ENCODE data around the gene TBX1. TPM values are rescaled to one million over a fixed set of nuclear protein-coding genes. Genes with fewer than 3 reads are reported as not detected.

Gene TBX1
- polyA plus RNA-seq, 1 donor from 2014 or later: not detected

GRCh38 chr22:19741053-19741452, 19.5 kb upstream of the TBX1 start:
- Histone ChIP-seq H2AFZ (ENCODE audit: low read depth, low read length) (no peak overlapping the region), H3F3A (ENCODE audit: insufficient read depth, low read length, poor library complexity, severe bottlenecking) (no peaks in the 10 kb centered on the region), H3K27me3 (ENCODE audit: insufficient read depth, low read depth, low read length) (no peaks in the 10 kb centered on the region), H3K27ac (ENCODE audit: low read length) (no peak overlapping the region), H4K20me1 (ENCODE audit: insufficient read depth) (no peaks in the 10 kb centered on the region), H3K4me3 (ENCODE audit: low read length) (no peak overlapping the region), H3K4me2 (ENCODE audit: low read length) (no peak overlapping the region), H3K36me3 (ENCODE audit: insufficient read depth, low read length) (no peaks in the 10 kb centered on the region), H3K9me3 (ENCODE audit: low read length) (no peaks in the 10 kb centered on the region), H3K79me2 (replicated peaks; ENCODE audit: insufficient read depth, low read length) (no peaks in the 10 kb centered on the region), H3K9me2 (ENCODE audit: insufficient read depth, low read length) (no peaks in the 10 kb centered on the region), H3K9ac (ENCODE audit: low read length) (no peak overlapping the region)
- TF ChIP-seq TAF1 (IDR thresholded peaks at IDR 0.05; ENCODE audit: low read depth) (no peak), SMC3 (conservative IDR thresholded peaks at IDR 0.05; ENCODE audit: poor library complexity) (no peak), EP300 (conservative IDR thresholded peaks at IDR 0.05; ENCODE audit: poor library complexity, severe bottlenecking) (no peak), MXI1 (conservative IDR thresholded peaks at IDR 0.05; ENCODE audit: poor library complexity, severe bottlenecking) (no peak), REST (IDR thresholded peaks at IDR 0.05; ENCODE audit: borderline replicate concordance) (no peak), POLR2AphosphoS5 (IDR thresholded peaks at IDR 0.05) (no peak), EZH2 (IDR thresholded peaks at IDR 0.05; ENCODE audit: borderline replicate concordance, insufficient read depth, low read length, poor library complexity, severe bottlenecking) (no peak), CTCF (IDR thresholded peaks at IDR 0.05; ENCODE audit: poor library complexity, severe bottlenecking) (no peak), RAD21 (conservative IDR thresholded peaks at IDR 0.05) (no peak)

GRCh38 chr22:19742160-19743066, 18.2 kb upstream of the TBX1 start:
- no peaks in the 10 kb centered on the region for H3K36me3 ChIP-seq (ENCODE audit: insufficient read depth, low read length)
- H3F3A ChIP-seq (ENCODE audit: insufficient read depth, low read length, poor library complexity, severe bottlenecking): no peaks in the 10 kb centered on the region
- no peaks in the 10 kb centered on the region for H3K79me2 ChIP-seq (replicated peaks; ENCODE audit: insufficient read depth, low read length)
- H3K27me3 ChIP-seq (ENCODE audit: insufficient read depth, low read depth, low read length): no peaks in the 10 kb centered on the region
- H2AFZ ChIP-seq (ENCODE audit: low read depth, low read length): no peak overlapping the region
- H3K9me2 ChIP-seq (ENCODE audit: insufficient read depth, low read length): no peaks in the 10 kb centered on the region
- no peak overlapping the region for H3K9ac ChIP-seq (ENCODE audit: low read length)
- no peaks in the 10 kb centered on the region for H4K20me1 ChIP-seq (ENCODE audit: insufficient read depth)
- no peaks in the 10 kb centered on the region for H3K9me3 ChIP-seq (ENCODE audit: low read length)
- H3K27ac ChIP-seq (ENCODE audit: low read length): no peak overlapping the region
- TF ChIP-seq RAD21 (conservative IDR thresholded peaks at IDR 0.05) (no peak), TAF1 (IDR thresholded peaks at IDR 0.05; ENCODE audit: low read depth) (no peak)
- no peak overlapping the region for H3K4me3 ChIP-seq (ENCODE audit: low read length)
- no peak overlapping the region for H3K4me2 ChIP-seq (ENCODE audit: low read length)

Data from neural cell (in vitro differentiated cells).